Ascending aorta (tissue), 2 donors: ENCODE measurements around the gene GBP7. TPM values are rescaled to one million over a fixed set of nuclear protein-coding genes. Genes with fewer than 3 reads are reported as not detected.

Experiments
- DNase-seq, 2 donors: peaks; one replicate each; pipeline ENCODE4 v3.0.0-alpha.2; 2019; ENCODE audit warnings: low spot score in 2 of 2
- H3K27ac ChIP-seq, 2 donors: fragments of 200-600 bp; sonication (generic); one replicate each; pipeline ENCODE4 v1.5.1; 2016 to 2017; ENCODE audit warnings: mild to moderate bottlenecking in 1 of 2
- H3K27me3 ChIP-seq: fragments of 200-600 bp; sonication (generic); one replicate; pipeline ENCODE4 v1.5.1; 2017
- H3K36me3 ChIP-seq, 2 donors: fragments of 200-600 bp; sonication (generic); one replicate each; pipeline ENCODE4 v1.5.1; 2016
- H3K4me1 ChIP-seq, 2 donors: fragments of 200-600 bp; sonication (generic); one replicate each; pipeline ENCODE4 v1.5.1; 2016 to 2017; ENCODE audit warnings: mild to moderate bottlenecking in 1 of 2
- H3K4me3 ChIP-seq, 2 donors: fragments of 200-600 bp; sonication (generic); one replicate each; pipeline ENCODE4 v1.5.1; 2016 to 2017; ENCODE audit warnings: mild to moderate bottlenecking in 1 of 2
- H3K9me3 ChIP-seq, 2 donors: fragments of 200-600 bp; sonication (generic); one replicate each; pipeline ENCODE4 v1.5.1; 2016
- intact Hi-C: fragments of 100-400 bp; cut with DNase I; formaldehyde crosslinking; loops from one replicate; pipeline ENCODE4 v1.15.1; 2023
- total RNA-seq: library from RNA; depleted of rRNA; stranded (reverse); fragments of >200 nt; gene quantifications from one replicate; pipeline ENCODE4 v1.1.0, GENCODE V29; 2016
- TF ChIP-seq, protein P1 (sequence below), 3 experiments: fragments of 200-600 bp in 2 of 3; fragments of 450-650 bp in 1 of 3; sonication (generic) in 2 of 3; IDR thresholded peaks; one replicate each; pipeline ENCODE4 v1.5.1; 2016 to 2019; ENCODE audit warnings: antibody characterized with exemption in 3 of 3, mild to moderate bottlenecking in 1 of 3, moderate library complexity in 1 of 3

Gene GBP7
- total RNA-seq, 1 donor from 2014 or later = not detected

DNA sequence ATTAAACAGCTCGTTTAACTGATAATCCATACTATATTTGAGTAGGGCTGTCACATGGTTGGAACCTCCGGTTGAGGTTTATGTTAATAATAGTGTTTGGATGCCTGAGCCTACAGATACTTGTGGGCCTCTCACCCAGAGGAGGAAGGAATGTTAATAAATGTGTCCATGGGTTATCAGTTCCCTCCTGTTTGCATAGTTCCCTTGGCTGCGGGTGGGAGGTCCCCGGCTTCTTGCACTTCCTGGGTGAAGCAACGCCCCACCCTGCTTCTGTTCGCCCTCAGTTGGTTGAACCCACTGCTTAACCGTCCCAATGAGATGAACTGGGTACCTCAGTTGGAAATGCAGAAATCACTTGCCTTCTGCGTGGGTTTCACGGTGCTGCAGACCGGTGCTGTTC lies 87.2 kb downstream of the GBP7 start:
- Histone ChIP-seq H3K36me3 (no peaks in the 10 kb centered on the region), H3K4me1 (no peaks in the 10 kb centered on the region), H3K9me3 (no peaks in the 10 kb centered on the region), H3K4me3 (no peak overlapping the region), H3K27ac (no peak overlapping the region), H3K27me3 (no peaks in the 10 kb centered on the region)
- intact Hi-C loops = no loop called here
- no peak for DNase-seq
- TF ChIP-seq, protein P1, sequence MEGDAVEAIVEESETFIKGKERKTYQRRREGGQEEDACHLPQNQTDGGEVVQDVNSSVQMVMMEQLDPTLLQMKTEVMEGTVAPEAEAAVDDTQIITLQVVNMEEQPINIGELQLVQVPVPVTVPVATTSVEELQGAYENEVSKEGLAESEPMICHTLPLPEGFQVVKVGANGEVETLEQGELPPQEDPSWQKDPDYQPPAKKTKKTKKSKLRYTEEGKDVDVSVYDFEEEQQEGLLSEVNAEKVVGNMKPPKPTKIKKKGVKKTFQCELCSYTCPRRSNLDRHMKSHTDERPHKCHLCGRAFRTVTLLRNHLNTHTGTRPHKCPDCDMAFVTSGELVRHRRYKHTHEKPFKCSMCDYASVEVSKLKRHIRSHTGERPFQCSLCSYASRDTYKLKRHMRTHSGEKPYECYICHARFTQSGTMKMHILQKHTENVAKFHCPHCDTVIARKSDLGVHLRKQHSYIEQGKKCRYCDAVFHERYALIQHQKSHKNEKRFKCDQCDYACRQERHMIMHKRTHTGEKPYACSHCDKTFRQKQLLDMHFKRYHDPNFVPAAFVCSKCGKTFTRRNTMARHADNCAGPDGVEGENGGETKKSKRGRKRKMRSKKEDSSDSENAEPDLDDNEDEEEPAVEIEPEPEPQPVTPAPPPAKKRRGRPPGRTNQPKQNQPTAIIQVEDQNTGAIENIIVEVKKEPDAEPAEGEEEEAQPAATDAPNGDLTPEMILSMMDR (IDR thresholded peaks at IDR 0.05) = no peak

DNA sequence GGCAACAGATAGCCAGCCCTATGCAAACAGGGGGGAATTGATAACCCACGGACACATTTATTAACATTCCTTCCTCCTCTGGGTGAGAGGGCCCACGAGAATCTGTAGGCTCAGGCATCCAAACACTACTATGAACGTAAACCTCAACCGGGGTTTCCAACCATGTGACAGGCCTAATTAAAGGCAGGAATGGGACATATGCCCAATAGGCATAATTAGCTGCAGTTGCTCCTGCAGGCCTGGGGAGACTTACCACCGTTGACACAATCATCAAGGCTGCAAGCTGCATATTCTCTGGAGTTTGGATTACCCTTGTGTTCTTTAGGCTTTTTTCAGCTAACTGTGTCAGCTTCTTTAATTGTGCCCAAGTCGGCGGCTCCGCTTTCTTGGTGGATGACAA lies 88.6 kb downstream of the GBP7 start:
- intact Hi-C loops = loop anchor here (2.0 kb wide), 1 partner anchor 272 kb away; no protein-coding TSS in a partner anchor
- H3K4me3 ChIP-seq = no peak overlapping the region
- TF ChIP-seq, protein P1 (IDR thresholded peaks at IDR 0.05) = no peak
- no peaks in the 10 kb centered on the region for H3K9me3 ChIP-seq
- DNase-seq = no peak
- no peaks in the 10 kb centered on the region for H3K36me3 ChIP-seq
- H3K4me1 ChIP-seq = no peaks in the 10 kb centered on the region
- H3K27ac ChIP-seq = no peak overlapping the region
- H3K27me3 ChIP-seq = no peaks in the 10 kb centered on the region

DNA sequence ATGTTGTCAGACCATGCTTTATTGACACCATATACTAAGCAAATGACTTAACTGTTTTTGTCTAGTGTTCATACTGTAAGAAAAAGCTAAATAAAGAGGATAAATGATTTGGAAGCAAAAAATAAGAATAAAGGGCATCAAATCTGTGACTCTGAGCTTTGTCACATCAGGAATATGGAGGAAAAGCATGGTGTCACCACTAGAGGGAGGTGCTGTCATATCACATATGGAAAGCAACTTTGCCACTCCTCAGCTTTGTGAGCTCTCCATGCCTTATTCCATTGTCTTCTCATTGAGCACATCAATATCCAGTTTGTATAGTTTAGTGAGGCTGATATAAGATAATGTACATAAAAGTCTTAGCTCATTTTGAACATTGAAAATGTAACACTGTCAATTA lies 90.0 kb downstream of the GBP7 start:
- H3K27ac ChIP-seq = no peak overlapping the region
- H3K4me3 ChIP-seq = no peak overlapping the region
- H3K27me3 ChIP-seq = no peaks in the 10 kb centered on the region
- H3K9me3 ChIP-seq = no peaks in the 10 kb centered on the region
- no peaks in the 10 kb centered on the region for H3K36me3 ChIP-seq
- intact Hi-C loops = loop anchor here (2.0 kb wide), 1 partner anchor 273 kb away; no protein-coding TSS in a partner anchor
- TF ChIP-seq, protein P1 (IDR thresholded peaks at IDR 0.05) = peak; percentile 6 to 70 (median 23)
- H3K4me1 ChIP-seq = no peaks in the 10 kb centered on the region
- DNase-seq = no peak

Other genes starting within 250 kb of the GBP7 start
- gene KYAT3, start 183.4 kb downstream of the GBP7 start, total RNA-seq = 9.3 TPM
- 11.5 TPM for gene RBMXL1, start 183.4 kb downstream of the GBP7 start, total RNA-seq
- gene GBP3, start 153.1 kb downstream of the GBP7 start, total RNA-seq = 28.5 TPM
- 59.7 TPM for gene GBP1, start 110.8 kb downstream of the GBP7 start, total RNA-seq
- gene GBP2, start 49.9 kb downstream of the GBP7 start, total RNA-seq = 72.9 TPM
- gene GBP4, start 22.9 kb upstream of the GBP7 start, total RNA-seq = 6.6 TPM
- not detected for gene GBP5, start 96.9 kb upstream of the GBP7 start, total RNA-seq
- not detected for gene GBP6, start 188.1 kb upstream of the GBP7 start, total RNA-seq